Upper lobe of left lung (tissue), 4 donors: ENCODE data around the gene MEF2C.

Experiments used
- POLR2A ChIP-seq, 4 donors: fragments of 450-650 bp; IDR thresholded peaks; one replicate each; pipeline ENCODE4 v1.5.1; 2016 to 2017; ENCODE audit warnings: antibody characterized with exemption in 4 of 4, mild to moderate bottlenecking in 2 of 4
- POLR2AphosphoS5 ChIP-seq, 2 donors: sonication (generic); formaldehyde crosslinking; IDR thresholded peaks; one replicate each; pipeline ENCODE4 v1.5.1; 2017; ENCODE audit warnings: antibody characterized with exemption in 2 of 2
- TF ChIP-seq, protein P1 (sequence below), 6 experiments: fragments of 450-650 bp in 4 of 6; fragments of 200-600 bp in 2 of 6; sonication (generic) in 2 of 6; IDR thresholded peaks; one replicate each; pipeline ENCODE4 v1.5.1; 2016 to 2019; ENCODE audit warnings: antibody characterized with exemption in 6 of 6

- TF ChIP-seq, protein P1, sequence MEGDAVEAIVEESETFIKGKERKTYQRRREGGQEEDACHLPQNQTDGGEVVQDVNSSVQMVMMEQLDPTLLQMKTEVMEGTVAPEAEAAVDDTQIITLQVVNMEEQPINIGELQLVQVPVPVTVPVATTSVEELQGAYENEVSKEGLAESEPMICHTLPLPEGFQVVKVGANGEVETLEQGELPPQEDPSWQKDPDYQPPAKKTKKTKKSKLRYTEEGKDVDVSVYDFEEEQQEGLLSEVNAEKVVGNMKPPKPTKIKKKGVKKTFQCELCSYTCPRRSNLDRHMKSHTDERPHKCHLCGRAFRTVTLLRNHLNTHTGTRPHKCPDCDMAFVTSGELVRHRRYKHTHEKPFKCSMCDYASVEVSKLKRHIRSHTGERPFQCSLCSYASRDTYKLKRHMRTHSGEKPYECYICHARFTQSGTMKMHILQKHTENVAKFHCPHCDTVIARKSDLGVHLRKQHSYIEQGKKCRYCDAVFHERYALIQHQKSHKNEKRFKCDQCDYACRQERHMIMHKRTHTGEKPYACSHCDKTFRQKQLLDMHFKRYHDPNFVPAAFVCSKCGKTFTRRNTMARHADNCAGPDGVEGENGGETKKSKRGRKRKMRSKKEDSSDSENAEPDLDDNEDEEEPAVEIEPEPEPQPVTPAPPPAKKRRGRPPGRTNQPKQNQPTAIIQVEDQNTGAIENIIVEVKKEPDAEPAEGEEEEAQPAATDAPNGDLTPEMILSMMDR (IDR thresholded peaks at IDR 0.05) = no peak
- TF ChIP-seq POLR2A (IDR thresholded peaks at IDR 0.05) (no peak), POLR2AphosphoS5 (IDR thresholded peaks at IDR 0.05) (no peak)
Measured at GRCh38 chr5:88868468-88869068, 14.4 kb downstream of the MEF2C start.
